KOPT-K1 (cell line): ENCODE measurements around the gene TBCD.

Experiments
- H3K27ac ChIP-seq: fragments of 200-600 bp; sonication (generic); 2 replicates; pipeline ENCODE4 v1.5.1; 2016; ENCODE audit warnings: antibody characterized with exemption, mild to moderate bottlenecking, low read depth, low read length; ENCODE audit not compliant: poor library complexity, severe bottlenecking
- H3K36me3 ChIP-seq: fragments of 200-600 bp; sonication (generic); 2 replicates; pipeline ENCODE4 v1.5.1; 2017; ENCODE audit warnings: antibody characterized with exemption, mild to moderate bottlenecking, low read length, moderate library complexity; ENCODE audit not compliant: insufficient read depth
- H3K9me3 ChIP-seq: fragments of 200-600 bp; sonication (generic); 2 replicates; pipeline ENCODE4 v1.5.1; 2017; ENCODE audit warnings: antibody characterized with exemption, low read length, mild to moderate bottlenecking; ENCODE audit not compliant: insufficient read depth, poor library complexity, severe bottlenecking

The TBCD gene

DNA sequence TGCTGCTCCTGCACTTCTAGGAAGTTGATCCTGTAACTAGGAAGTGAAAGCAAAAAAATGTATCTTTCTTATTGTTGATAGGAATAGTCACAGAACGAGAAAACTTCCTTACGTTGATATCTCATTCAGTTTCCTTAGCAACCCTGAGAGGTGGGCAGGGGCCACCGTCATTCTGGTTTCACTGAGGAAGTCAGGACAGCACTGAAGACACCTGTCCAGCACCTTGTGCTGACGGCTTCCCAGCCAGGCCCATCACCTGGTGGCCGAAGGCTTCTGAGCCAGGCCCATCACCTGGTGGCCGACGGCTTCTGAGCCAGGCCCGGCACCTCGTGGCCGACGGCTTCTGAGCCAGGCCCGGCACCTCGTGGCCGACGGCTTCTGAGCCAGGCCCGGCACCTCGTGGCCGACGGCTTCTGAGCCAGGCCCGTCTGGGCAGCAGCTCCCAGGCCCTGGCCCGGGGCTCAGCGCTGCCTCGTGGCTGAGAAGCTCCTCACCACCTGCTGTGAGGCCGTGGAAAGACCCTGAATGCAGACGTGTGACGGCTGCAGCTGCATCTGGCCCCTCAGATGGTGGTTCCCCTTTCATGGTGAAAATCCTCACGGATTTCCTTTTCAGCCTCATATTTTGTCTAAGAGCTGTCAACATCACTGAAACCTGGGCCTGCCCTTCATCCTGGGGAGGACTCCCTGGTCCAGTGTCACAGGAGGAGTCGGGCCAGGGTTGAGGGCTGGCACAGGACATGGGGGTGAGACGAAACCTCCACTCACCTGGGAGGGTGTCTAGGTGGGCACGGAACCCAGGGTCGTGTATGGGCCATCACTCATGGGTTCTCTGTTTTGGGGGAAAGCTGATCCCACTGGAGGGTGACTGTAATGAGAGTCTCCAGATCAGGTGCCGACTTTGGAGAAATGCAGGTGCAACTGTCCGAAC lies 121.0 kb downstream of the TBCD start:
- Histone ChIP-seq H3K27ac (no peak overlapping the region), H3K36me3 (peaks cover 61% of the 10 kb centered on the region), H3K9me3 (no peaks in the 10 kb centered on the region)

- Histone ChIP-seq H3K36me3 (peaks cover 66% of the 10 kb centered on the region), H3K27ac (no peak overlapping the region), H3K9me3 (no peaks in the 10 kb centered on the region)
Observed at GRCh38 chr17:82873521-82873920, 121.7 kb downstream of the TBCD start.

DNA sequence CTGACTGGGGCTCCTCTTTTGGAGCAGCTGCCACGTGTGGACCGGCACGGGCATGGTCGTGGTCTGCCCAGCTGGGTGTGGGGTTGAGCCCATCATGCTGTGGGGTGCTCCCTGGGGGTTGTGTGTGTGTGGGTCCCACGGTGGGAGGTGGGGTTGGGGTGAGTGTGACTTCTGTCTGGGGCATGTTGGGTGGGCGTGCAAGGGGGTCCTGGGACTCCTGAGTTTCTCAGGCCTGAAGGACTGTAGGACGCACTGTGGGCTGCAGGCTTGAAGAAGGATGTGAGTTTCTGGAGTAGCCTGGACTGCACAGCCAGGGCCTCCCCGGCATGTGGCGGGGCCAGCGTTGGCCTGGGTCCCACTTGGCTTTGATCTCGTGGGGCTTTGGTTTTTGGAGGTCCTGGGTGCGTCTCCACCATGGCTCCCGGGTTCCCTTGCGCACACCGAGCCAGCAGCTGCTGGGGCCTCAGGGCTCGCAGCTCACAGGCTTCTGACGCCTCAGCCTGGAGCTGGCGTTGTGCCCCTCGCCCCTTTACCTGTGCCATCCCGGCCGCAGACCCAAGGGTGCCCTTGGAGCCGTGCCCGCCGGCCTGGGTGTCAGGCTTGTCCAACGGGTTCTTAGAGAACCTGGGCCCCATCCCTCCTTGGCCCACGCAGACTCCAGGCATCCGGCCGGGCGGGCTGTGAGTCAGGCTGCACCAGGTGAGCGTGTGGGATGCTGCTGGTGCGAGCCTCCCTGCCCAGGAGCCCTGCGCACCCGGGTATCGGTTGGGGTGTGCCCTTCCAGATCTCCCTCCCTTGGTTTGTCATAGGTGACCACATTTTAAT lies 122.4 kb downstream of the TBCD start:
- Histone ChIP-seq H3K9me3 (no peaks in the 10 kb centered on the region), H3K36me3 (peaks cover 70% of the 10 kb centered on the region), H3K27ac (no peak overlapping the region)

DNA sequence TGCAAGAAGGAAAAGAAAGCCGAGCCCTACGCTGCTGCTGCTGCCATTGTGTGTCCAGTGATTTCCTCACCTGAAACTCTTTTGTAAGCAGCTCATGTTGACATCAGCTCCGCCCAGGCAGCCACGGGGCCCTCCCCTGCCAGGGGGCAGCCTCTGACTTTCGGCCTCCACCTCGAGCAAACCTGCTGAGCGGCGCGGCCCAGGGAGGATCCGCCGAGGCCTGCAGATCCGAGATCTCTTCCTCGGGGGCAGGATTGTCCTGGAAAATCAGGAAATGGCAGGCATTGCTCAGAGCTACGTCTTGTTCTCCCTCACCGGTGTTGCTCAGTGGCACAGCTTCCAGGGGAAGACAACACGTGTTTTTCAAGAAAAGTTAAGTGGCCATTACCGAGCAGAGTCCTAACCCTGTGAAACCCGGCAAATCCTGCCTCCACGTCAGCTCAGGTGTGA lies 123.6 kb downstream of the TBCD start:
- H3K9me3 ChIP-seq = no peaks in the 10 kb centered on the region
- H3K27ac ChIP-seq = no peak overlapping the region
- peaks cover 69% of the 10 kb centered on the region for H3K36me3 ChIP-seq

- H3K27ac ChIP-seq = no peak overlapping the region
- H3K36me3 ChIP-seq = peaks cover 62% of the 10 kb centered on the region
- no peaks in the 10 kb centered on the region for H3K9me3 ChIP-seq
Observed at GRCh38 chr17:82876149-82876548, 124.3 kb downstream of the TBCD start.

DNA sequence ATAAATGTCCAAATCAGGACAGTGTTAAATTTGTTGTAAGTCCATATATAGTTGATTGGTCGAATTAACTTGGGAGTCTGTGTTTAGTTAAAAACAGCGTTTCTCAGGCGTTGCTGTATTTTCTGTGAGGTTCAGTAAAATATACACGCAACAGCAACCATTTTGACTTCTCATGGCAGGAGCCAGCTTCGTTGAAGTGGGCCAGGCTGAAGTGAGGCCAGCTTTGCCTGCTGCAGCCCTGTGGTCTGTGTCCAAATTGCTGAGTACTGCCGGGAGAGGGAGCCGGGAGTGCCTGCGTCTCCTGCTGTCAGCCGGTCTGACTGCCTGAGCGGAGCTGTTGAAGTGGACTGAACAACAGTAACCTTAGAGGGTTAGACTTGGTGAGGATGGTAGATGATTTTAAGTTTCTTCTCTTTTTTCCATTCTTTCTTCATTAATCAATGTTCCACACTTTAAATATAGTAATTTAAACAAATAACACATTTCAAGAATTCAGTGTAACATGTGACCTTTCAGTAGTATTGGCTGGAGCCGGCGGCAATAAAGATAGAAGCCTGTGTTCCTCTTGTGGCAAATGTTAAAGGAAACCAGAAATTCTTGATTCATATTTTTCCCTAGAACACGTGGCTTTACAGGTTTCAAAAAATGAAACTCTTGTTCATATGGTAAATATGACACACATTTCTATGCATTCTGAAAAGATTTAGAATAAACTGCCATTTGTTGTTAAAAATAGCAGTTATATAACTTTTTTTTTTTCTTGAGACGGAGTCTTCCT lies 124.9 kb downstream of the TBCD start:
- Histone ChIP-seq H3K36me3 (peaks cover 55% of the 10 kb centered on the region), H3K9me3 (no peaks in the 10 kb centered on the region), H3K27ac (peak overlapping the region; percentile 17)

GRCh38 chr17:82878527-82878926 lies 126.7 kb downstream of the TBCD start:
- H3K9me3 ChIP-seq = no peaks in the 10 kb centered on the region
- peak overlapping the region; percentile 5 for H3K27ac ChIP-seq
- H3K36me3 ChIP-seq = peaks cover 38% of the 10 kb centered on the region

DNA sequence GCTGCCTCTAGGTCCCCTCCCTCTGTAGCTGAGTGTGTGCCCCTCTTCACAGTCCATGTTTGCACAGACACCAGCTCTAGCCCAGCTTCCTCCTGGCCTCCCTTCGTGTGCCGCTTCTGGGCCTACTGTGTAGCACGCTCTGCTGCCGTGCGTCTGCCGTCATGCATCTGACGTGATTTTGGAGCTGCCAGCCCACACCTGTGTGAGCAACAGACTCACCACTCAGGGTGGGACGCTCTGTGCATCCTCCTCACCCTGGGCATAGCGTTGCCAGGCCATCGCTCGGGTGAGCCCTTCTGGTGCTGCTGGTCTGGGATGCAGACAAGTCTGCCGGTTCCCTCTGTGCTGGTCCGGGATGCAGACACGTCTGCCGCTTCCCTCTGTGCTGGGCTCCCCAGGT lies 127.4 kb downstream of the TBCD start:
- H3K9me3 ChIP-seq = no peaks in the 10 kb centered on the region
- peak overlapping the region; percentile 1 for H3K27ac ChIP-seq
- peaks cover 31% of the 10 kb centered on the region for H3K36me3 ChIP-seq

GRCh38 chr17:82880620-82881323 lies 128.9 kb downstream of the TBCD start:
- Histone ChIP-seq H3K27ac (peak overlapping the region; percentile 88), H3K36me3 (peaks cover 23% of the 10 kb centered on the region; the same call in 1 of the 2 replicates), H3K9me3 (no peaks in the 10 kb centered on the region)

DNA sequence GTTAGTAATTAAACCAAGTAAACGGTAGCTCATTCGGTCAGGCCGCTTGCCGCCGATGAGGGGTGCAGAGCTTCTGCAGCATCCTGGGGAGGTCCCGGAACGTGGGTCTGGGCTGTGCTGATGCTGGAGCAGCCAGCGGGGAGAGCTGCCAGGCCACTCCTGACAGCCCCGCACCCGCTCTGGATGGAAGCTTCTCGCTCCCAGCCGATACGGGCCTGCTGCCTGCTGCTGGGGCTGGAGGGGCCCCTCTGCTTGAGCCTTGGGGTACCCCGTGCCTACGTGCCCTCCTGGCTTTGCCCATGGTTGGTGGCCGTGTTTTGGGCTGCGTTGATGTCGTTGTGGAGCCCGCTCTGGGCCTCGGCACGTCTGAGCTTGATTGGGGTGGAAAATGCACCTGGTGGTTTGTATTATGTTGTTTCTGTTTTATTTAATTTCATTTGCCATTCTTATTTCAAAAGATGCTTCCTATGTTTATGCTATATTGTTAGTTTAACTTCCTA lies 129.5 kb downstream of the TBCD start:
- peak overlapping the region; percentile 88 for H3K27ac ChIP-seq
- H3K9me3 ChIP-seq = no peaks in the 10 kb centered on the region
- peaks cover 23% of the 10 kb centered on the region; the same call in 1 of the 2 replicates for H3K36me3 ChIP-seq

DNA sequence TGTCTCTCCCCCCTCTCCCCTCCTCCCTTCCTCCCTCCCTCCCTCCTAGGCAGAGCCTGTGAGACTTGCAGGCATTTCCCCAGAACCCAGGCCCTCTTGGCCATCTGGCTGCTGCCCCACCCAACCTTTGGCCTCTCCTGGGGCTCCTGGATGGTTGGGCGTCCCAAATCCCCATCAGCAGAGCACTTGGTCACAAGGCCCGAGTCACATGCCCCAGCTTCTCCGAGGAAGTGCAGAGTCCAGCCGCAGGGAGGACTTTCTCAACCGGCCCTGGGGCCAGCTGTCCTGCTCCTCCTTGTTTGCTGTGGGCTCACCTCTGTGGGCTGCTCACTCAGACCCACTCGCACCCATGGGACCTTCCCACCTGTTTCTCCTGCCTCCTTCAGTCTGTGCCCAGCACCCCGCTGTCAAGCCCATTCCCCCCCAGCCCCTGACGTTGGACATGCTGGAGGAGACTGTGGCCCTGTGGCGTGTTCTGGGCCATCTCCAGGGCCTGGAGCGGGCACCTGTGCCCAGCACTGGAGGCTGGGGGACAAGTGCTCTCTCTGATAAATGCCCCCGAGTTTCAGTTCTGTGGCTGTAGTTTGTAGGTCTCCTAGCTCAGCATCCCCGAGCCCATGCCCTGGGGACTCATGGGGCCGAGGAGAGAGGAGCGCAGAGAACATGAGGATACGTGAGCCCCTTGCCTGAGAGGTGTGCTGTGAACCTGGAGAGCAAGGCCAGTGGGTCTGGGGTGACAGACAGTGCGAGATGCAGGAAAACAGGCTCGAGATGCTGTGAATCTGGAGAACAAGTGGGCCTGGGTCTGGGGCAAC lies 130.2 kb downstream of the TBCD start:
- H3K27ac ChIP-seq = peak overlapping the region; percentile 88
- H3K36me3 ChIP-seq = peaks cover 27% of the 10 kb centered on the region
- no peaks in the 10 kb centered on the region for H3K9me3 ChIP-seq

- Histone ChIP-seq H3K36me3 (peaks cover 34% of the 10 kb centered on the region), H3K9me3 (no peaks in the 10 kb centered on the region), H3K27ac (peak overlapping the region; percentile 88)
Observed at GRCh38 chr17:82882715-82883418, 131.0 kb downstream of the TBCD start.

DNA sequence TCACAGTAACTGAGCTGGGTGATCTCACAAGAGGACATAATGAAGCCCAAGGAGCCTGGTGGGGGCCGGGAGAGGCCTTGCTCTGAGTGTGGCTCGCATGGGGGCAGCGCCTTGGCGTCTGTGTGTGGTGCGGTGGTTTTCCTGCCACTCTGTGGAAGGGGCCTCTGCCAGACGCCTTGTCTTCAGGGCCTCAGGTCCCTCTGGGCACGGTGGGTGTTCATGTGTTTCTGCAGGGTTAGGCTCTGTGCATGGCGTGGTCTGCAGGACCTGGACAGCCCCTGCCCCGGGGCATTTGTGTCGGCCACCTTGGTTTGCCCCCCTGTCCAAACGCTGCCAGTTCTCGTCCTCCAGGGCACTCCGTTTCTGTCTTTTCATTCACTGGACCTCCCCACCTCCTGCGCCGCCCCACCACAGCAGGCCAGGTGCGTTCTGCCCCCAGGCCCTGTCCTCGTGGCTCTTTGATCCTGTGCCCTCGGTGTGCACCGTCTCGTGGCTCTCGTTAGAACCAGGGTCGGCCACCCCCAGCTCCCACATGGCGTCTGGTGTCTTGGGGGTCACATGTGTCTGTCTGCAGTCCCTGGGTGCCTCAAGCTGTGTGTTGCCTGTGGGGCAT lies 131.7 kb downstream of the TBCD start:
- Histone ChIP-seq H3K36me3 (peaks cover 36% of the 10 kb centered on the region), H3K27ac (peak overlapping the region; percentile 88), H3K9me3 (no peaks in the 10 kb centered on the region)
